ENCODE measurements around the gene ENTR1. TPM values are rescaled to one million over a fixed set of nuclear protein-coding genes. Genes with fewer than 3 reads are reported as not detected.

The ENTR1 gene
- total RNA-seq, 2 donors from 2014 or later: 24.1 to 86.6 TPM

DNA sequence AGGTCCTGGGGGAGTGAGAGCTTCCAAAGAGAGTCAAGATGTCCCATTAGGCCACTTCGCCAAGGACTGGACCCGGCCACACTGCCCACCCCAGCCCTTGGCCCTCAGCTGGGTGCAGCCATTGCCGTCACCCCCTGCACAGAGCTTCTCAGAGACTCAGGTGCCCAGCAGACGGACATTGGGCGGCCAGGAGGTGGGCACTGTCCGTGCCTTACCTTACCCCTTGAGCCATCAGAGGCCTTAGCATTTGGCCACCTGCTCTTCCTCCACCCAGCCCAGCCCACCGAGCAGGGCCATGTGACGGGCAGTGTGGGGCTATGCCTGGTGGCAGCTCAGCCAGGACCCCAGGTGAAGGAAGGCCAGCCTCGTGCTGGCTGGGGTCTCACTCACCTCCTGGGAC, 43.6 kb downstream of the ENTR1 start:
- Mint-ChIP-seq H3K4me1 (ENCODE audit: low read depth in 2 of 2) (no peaks in the 10 kb centered on the region), H3K36me3 (no peaks in the 10 kb centered on the region), H3K27ac (no peak overlapping the region), H3K9me3 (no peaks in the 10 kb centered on the region), H3K4me3 (no peak overlapping the region), H3K27me3 (no peaks in the 10 kb centered on the region)
- ATAC-seq (no peak), DNase-seq (ENCODE audit: low spot score) (no peak)

GRCh38 chr9:136365775-136366222, 44.6 kb downstream of the ENTR1 start:
- H3K27me3 Mint-ChIP-seq: no peaks in the 10 kb centered on the region
- no peaks in the 10 kb centered on the region for H3K36me3 Mint-ChIP-seq
- H3K4me1 Mint-ChIP-seq (ENCODE audit: low read depth in 2 of 2): no peaks in the 10 kb centered on the region
- H3K4me3 Mint-ChIP-seq: no peak overlapping the region
- DNase-seq (ENCODE audit: low spot score) (no peak), ATAC-seq (no peak)
- no peaks in the 10 kb centered on the region for H3K9me3 Mint-ChIP-seq
- H3K27ac Mint-ChIP-seq: no peak overlapping the region

GRCh38 chr9:136364942-136365774, 45.3 kb downstream of the ENTR1 start:
- DNase-seq (ENCODE audit: low spot score) (no peak), ATAC-seq (no peak)
- Mint-ChIP-seq H3K4me1 (ENCODE audit: low read depth in 2 of 2) (no peaks in the 10 kb centered on the region), H3K36me3 (no peaks in the 10 kb centered on the region), H3K4me3 (no peak overlapping the region), H3K27ac (no peak overlapping the region), H3K9me3 (no peaks in the 10 kb centered on the region), H3K27me3 (no peaks in the 10 kb centered on the region)

GRCh38 chr9:136363949-136364748, 46.3 kb downstream of the ENTR1 start:
- H3K27ac Mint-ChIP-seq: no peak overlapping the region
- DNase-seq (ENCODE audit: low spot score) (no peak), ATAC-seq (no peak)
- no peaks in the 10 kb centered on the region for H3K27me3 Mint-ChIP-seq
- H3K4me1 Mint-ChIP-seq (ENCODE audit: low read depth in 2 of 2): no peaks in the 10 kb centered on the region
- peak overlapping the region; percentile 34 for H3K4me3 Mint-ChIP-seq
- H3K9me3 Mint-ChIP-seq: no peaks in the 10 kb centered on the region
- no peaks in the 10 kb centered on the region for H3K36me3 Mint-ChIP-seq

DNA sequence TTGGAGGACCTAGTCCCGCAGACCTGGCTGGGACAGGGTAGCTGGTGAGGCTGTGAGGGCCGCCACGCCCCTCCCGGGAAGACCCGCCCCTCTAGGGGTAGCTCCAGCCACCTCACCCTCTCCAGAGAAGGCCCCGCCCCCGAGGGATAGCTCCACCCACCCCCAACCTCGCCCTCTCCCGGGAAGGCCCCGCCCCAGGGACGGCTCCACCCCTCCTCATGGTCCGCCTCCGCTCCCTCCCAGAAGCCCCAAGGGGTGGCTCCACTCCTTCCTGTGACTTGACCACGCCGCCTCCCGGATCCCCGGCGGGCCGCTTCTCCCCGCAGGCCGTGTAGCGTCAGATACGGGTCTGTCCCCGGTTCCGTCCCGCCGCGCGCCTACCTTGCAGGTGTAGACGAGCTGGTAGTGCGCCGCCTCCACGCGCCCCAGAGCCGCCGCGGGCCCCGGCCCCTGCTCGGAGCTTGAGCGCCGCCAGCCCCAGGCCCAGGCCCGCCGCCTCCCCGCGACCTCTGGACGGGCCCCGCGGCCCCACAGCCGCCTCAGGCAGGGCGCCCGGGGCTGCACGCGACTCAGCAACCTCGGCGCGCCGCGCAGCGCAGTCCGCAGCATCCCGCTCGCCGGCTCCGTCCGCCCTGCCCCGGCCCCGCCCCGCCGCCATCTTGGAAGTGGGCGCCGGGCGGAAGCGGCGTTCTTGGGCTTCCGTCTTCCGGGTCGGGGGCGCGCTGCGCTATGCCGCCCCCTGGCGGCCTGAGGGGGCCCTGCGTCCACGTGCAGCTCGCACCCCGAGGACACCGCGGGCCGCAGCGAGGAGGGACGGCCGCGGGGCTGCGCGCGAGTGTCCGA, 47.1 kb downstream of the ENTR1 start, which contains the start of gene DNLZ:
Gene DNLZ (minus strand): TSS at position 639 of the 843 bp plus-strand sequence. CDS start 30 bp downstream, at position 609.
- ATAC-seq (peak; percentile 95 to 96), DNase-seq (ENCODE audit: low spot score) (peak; percentile 95)
- no peak within 1 kb of the TSS for H3K27ac Mint-ChIP-seq
- no peaks in the 10 kb centered on the region for H3K36me3 Mint-ChIP-seq
- H3K27me3 Mint-ChIP-seq: no peaks in the 10 kb centered on the region
- H3K4me3 Mint-ChIP-seq: peak within 1 kb of the TSS; percentile 71
- H3K4me1 Mint-ChIP-seq (ENCODE audit: low read depth in 2 of 2): no peaks in the 10 kb centered on the region
- H3K9me3 Mint-ChIP-seq: no peaks in the 10 kb centered on the region

- Mint-ChIP-seq H3K9me3 (no peaks in the 10 kb centered on the region), H3K27me3 (no peaks in the 10 kb centered on the region), H3K4me3 (no peak overlapping the region), H3K4me1 (ENCODE audit: low read depth in 2 of 2) (no peaks in the 10 kb centered on the region), H3K36me3 (no peaks in the 10 kb centered on the region), H3K27ac (no peak overlapping the region)
- no peak for DNase-seq (ENCODE audit: low spot score)
- no peak for ATAC-seq
These were observed 48.0 kb downstream of the ENTR1 start for GRCh38 chr9:136362450-136362784.

- no peaks in the 10 kb centered on the region for H3K36me3 Mint-ChIP-seq
- ATAC-seq: no peak
- no peak overlapping the region for H3K27ac Mint-ChIP-seq
- no peak for DNase-seq (ENCODE audit: low spot score)
- no peaks in the 10 kb centered on the region for H3K27me3 Mint-ChIP-seq
- H3K9me3 Mint-ChIP-seq: no peaks in the 10 kb centered on the region
- no peak overlapping the region for H3K4me3 Mint-ChIP-seq
- no peaks in the 10 kb centered on the region for H3K4me1 Mint-ChIP-seq (ENCODE audit: low read depth in 2 of 2)
These were observed 48.5 kb downstream of the ENTR1 start for GRCh38 chr9:136361754-136362449.

- DNase-seq (ENCODE audit: low spot score): no peak
- H3K4me3 Mint-ChIP-seq: no peak overlapping the region
- ATAC-seq: no peak
- no peaks in the 10 kb centered on the region for H3K36me3 Mint-ChIP-seq
- no peaks in the 10 kb centered on the region for H3K9me3 Mint-ChIP-seq
- no peak overlapping the region for H3K27ac Mint-ChIP-seq
- H3K4me1 Mint-ChIP-seq (ENCODE audit: low read depth in 2 of 2): no peaks in the 10 kb centered on the region
- no peaks in the 10 kb centered on the region for H3K27me3 Mint-ChIP-seq
These were observed 49.2 kb downstream of the ENTR1 start for GRCh38 chr9:136361047-136361753.

DNA sequence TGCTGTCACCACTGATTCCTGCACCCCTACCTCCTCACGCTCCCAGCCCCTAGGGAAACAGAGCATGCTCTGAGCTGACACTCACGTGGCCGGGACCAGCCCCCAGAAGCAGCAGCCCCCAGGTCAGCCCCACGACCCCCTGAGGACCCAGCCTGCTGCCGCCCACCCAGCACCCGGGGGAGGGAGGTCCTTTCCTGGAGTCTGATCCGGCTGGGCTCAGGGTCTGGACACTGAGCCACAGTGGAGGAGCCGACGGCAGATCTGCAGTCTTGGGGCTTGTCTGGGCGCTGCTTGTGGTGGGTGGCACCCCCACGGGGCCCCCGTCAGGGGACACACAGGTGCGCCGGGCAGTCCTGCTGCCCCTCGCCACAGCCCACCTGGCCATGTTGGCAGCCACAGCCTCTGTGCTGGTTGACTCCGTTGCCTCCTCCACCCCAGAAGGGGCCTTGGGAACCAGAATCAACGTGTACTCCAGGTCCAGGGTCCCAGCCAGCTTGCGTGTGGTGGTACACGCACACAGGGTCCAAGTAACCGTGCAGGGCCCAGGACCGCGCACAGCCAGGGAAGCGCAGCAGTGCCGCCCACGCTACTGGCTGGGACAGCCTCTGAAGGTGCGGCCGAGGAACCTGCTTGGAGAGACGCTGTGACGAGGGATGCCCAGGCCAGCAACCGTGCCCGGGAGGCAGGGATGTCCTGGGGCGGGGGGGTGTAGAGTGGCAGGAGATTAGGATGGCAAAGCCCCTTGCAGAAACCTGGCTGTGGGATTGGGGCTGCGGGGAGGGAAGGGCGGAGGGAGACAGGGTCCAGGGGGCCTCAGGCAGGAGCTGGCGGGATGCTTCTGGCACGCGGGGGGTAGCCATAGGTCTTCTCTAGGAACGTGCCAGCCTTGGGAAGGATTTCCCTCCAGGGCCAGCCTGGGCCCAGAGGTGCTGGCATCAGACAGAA, 50.4 kb downstream of the ENTR1 start:
- H3K27ac Mint-ChIP-seq: no peak overlapping the region
- H3K4me1 Mint-ChIP-seq (ENCODE audit: low read depth in 2 of 2): no peaks in the 10 kb centered on the region

GRCh38 chr9:136358888-136359287, 51.5 kb downstream of the ENTR1 start:
- Mint-ChIP-seq H3K27ac (no peak overlapping the region), H3K4me3 (no peak overlapping the region), H3K27me3 (no peaks in the 10 kb centered on the region), H3K9me3 (no peaks in the 10 kb centered on the region), H3K36me3 (no peaks in the 10 kb centered on the region), H3K4me1 (ENCODE audit: low read depth in 2 of 2) (no peaks in the 10 kb centered on the region)
- ATAC-seq (no peak), DNase-seq (ENCODE audit: low spot score) (no peak)

More for the DNA sequence above, 50.4 kb downstream of the ENTR1 start:
- ATAC-seq (no peak), DNase-seq (ENCODE audit: low spot score) (no peak)
- H3K9me3 Mint-ChIP-seq: no peaks in the 10 kb centered on the region
- no peaks in the 10 kb centered on the region for H3K27me3 Mint-ChIP-seq
- no peaks in the 10 kb centered on the region for H3K36me3 Mint-ChIP-seq
- no peak overlapping the region for H3K4me3 Mint-ChIP-seq

DNA sequence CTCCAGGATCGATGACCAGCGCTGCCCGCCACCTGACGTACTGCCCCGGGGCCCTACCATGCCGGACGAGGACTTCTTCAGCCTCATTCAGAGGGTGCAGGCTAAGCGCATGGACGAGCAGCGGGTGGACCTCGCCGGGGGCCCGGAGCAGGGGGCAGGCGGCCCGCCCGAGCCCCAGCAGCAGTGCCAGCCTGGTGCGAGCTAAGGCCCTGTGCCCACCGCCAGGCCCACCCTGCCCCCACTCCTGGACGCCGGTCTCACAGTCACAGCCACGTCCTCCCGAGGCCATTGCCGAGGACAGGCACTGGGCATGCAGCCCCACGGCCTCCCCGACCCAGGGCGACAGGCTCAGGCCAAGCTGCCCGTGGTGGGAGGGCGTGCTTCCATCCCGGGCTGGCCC, 52.4 kb downstream of the ENTR1 start:
- Mint-ChIP-seq H3K4me1 (ENCODE audit: low read depth in 2 of 2) (no peaks in the 10 kb centered on the region), H3K36me3 (no peaks in the 10 kb centered on the region), H3K9me3 (no peaks in the 10 kb centered on the region), H3K27me3 (no peaks in the 10 kb centered on the region), H3K27ac (no peak overlapping the region), H3K4me3 (no peak overlapping the region)
- ATAC-seq (no peak), DNase-seq (ENCODE audit: low spot score) (no peak)

DNA sequence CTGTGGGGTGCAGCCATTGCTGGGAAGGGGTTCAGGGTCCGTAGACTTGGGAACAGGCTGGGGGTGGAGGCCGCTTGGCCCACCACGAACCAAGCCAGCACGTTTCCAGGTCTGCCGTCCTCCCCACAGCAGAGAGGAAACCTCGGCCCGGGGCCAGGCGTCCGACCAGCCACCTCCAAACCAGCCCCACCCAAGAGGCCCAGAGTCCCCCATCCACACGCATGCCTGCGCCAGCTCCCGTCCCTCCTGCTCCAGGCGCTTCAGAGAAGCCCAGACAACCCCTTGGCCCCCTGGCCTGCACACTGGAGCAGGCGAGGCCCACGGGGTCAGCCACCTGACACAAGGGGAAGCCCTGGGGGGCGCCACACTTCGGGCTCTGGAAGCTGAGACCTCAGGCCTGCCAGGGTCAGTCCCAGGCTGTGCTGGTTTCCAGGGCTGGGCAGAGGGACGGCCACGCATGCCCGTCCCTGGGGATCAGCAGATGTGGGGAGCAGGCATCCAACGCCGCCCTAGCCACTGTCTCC, 53.1 kb downstream of the ENTR1 start:
- Mint-ChIP-seq H3K4me3 (no peak overlapping the region), H3K9me3 (no peaks in the 10 kb centered on the region), H3K4me1 (ENCODE audit: low read depth in 2 of 2) (no peaks in the 10 kb centered on the region), H3K27ac (no peak overlapping the region), H3K27me3 (no peaks in the 10 kb centered on the region), H3K36me3 (no peaks in the 10 kb centered on the region)
- DNase-seq (ENCODE audit: low spot score) (no peak), ATAC-seq (no peak)
